Stimulated activated CD8-positive, alpha-beta memory T cell treated with anti-CD3 and anti-CD28 coated beads, Interleukin-7, amount 100 ng/mL, for 1 hour (primary cell): ENCODE results near the gene CFAP157.

Experiments used
- DNase-seq, 2 donors: peaks; one replicate each; pipeline ENCODE4 v3.0.0-alpha.2; 2020; ENCODE audit warnings: low read depth in 2 of 2

The CFAP157 gene

GRCh38 chr9:127693143-127693542, 13.6 kb upstream of the CFAP157 start:
- no peak for DNase-seq

DNA sequence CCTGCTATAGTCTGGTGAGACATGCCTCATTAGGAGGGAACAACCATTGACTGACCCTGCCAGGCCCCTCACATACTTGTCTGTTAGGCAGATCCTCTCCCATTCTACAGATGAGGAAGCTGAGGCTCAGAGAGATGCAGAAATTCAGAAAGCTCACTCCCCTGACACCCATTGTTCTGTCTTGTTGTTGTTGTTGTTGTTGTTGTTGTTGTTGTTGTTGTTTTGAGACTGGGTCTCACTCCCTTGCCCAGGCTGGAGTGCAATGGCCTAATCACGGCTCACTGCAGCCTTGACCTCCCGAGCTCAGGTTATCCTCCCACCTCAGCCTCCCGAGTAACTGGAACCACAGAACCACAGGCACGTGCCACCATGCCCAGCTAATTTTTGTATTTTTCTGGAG, 13.1 kb upstream of the CFAP157 start:
- DNase-seq: no peak

- DNase-seq: no peak
These were observed 11.7 kb upstream of the CFAP157 start for GRCh38 chr9:127694890-127695720.

DNA sequence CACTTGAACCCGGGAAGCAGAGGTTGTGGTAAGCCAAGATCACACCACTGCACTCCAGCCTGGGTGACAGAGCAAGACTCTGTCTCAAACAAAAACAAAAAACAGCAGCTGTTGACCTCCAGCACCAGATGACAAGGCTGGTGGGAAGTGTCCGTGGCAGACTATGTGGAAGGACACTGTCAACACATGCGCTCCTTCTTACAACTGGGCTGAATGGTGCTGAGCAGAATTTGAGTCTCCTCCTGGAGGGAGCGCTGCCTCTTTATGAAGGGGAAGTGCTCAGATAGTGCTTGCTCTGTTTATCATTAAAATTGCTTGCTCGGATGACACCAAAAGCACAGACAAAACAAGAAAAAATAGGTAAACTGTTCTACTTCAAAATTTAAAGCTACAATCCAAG, 9.2 kb upstream of the CFAP157 start:
- DNase-seq: no peak

DNA sequence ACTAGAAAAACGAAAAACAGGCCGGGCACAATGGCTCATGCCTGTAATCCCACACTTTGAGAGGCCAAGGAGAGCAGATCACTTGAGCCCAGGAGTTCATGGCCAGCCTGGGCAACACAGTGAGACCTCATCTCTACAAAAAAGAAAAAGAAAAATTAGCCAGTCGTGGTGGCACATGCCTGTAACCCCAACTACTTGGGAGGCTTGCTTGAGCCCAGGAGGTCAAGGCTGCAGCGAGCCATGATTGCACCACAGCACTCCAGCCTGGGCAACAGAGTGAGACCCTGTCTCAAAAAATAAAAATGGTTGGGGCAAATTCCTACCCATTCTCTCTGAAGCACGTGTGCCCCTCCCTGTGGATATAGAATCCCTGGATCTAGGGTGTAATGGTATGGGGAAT, 8.4 kb upstream of the CFAP157 start:
- DNase-seq: no peak

GRCh38 chr9:127698985-127699670, 7.7 kb upstream of the CFAP157 start:
- peak; percentile 64 to 65 for DNase-seq

DNA sequence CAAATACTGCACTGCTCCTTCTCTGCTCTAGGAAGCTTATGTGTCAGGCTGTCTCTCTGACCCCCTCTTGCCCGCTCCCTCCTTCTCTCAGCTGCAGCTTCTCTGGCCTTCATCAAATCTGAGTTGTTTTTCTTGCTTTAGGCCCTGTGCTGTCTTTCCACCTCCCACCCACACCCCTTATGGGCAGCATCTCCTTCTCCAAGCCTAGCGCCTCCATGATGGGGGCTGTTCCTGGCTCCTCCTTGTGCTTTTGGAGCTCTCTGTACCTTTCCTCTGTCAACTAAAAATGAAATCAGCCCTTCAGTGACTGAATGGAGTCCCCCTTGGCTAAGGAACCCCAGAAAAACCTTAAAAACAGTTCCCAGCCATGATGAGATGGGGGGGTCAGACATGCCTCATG, 6.6 kb upstream of the CFAP157 start:
- DNase-seq: no peak

DNA sequence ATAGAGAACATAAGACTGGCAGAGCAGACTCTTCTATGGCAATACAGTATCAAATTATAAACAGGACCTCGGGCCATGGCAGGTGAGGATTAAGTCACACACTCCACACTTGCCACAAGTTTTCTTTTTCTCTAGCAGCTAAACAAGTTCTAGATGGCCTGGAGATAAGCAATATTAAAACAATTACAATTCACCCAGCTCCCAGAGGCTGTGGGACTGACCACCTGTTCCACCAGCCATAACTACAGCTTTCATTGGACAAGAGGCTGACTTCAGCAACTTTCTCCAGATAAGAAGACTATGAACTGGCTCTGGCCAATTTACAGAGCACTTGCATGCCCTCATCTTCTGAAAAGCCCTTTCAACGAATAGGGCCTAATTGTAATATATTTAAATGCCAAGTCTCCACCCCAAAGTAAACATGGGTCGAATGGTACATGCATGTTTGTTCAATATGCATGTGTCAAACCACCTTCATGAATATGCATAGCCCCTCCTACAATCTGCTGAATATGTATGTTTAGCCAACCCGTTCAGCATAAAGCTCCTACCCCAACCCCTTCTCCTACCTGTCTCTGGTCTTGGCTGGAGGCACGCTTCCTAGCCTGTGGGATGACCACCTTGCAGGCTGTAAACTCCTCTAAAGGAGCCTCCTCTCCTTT, 6.1 kb upstream of the CFAP157 start:
- DNase-seq: no peak

GRCh38 chr9:127703289-127703946, 3.4 kb upstream of the CFAP157 start:
- no peak for DNase-seq

DNA sequence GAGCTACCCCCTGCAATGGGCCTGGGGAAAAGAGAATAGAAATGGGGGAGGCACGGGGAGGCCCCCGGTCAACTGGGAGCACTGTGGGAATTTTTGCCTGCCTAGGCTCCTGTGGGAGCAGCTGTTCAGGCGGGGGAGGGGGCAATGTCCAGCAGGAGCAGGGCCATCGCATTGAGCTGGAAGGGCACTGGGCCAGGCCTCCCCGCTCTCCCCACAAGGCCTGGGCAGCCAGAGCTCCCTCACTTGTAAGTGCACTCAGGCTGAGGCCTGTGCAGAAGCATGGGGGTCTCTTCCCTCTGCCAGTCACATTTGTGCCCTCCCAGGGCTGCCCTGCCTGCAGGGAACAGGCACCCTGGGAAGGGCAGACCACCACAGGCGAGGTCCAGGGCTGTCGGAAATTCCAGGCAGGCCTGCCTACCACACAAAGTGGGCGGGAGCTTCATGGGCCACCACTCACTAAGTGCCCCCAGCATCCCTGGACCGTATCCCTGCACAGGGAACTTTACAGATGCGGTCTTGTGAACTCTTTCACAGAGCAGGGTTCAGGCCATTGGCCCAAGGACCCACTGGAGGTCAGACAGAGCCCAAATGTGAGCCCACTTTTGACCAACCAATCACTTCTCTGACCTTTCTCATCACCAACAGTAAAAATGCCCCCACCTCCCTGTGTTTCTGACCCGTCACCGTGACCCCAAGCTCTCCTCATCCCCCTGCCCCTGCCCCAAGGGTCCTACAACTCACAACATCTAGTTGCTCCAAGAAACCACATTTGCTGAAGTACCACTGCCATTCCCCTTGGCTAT, 1.0 kb upstream of the CFAP157 start:
- no peak for DNase-seq

DNA sequence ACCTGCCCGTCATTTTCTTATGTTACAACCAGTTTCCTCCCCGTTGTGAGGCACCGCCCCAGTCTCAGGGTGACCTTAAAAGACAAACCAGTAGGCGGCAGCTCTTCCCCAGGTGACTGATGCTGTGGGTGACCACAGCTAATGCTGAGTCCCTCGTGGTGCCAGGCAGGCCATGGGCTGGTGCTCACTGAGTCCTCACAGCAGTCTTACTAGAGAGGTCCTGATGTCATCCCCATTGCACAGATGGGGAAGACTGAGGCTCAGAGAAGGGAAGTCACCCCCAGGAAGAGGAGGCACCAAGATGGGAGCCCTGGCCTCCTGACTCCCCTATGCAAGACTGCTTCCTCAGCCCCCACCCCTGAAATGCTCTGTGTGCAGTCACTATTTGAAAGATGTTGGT, 978 bp downstream of the CFAP157 start:
- DNase-seq: no peak

GRCh38 chr9:127708952-127709587, 2.3 kb downstream of the CFAP157 start:
- DNase-seq: no peak

DNA sequence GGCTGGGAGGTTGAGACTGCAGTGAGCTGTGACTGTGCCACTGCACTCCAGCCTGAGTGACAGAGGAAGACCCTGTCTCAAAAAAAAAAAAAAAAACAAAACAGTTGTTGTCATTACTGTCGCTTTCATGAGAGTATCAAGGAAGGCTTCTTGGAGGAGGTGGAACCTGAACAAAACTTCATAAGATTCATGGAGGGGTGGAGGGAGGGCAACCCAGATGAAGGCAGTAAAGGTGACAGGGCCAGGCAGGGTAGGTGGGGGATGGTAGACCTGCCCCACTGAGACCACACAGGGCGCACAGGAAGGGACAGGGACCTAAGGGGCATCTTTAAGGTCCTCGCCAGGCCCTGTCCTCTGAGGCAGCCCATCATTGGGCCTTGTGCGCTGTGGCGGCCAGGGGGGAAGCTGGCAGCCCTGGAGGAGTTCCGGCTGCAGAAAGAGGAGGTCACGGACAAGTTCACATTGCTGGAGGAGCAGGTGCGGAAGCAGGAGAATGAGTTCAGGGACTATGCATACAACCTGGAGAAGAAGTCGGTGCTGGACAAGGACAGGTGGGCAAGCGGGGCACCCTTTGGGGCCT, 3.5 kb downstream of the CFAP157 start:
- DNase-seq: no peak

DNA sequence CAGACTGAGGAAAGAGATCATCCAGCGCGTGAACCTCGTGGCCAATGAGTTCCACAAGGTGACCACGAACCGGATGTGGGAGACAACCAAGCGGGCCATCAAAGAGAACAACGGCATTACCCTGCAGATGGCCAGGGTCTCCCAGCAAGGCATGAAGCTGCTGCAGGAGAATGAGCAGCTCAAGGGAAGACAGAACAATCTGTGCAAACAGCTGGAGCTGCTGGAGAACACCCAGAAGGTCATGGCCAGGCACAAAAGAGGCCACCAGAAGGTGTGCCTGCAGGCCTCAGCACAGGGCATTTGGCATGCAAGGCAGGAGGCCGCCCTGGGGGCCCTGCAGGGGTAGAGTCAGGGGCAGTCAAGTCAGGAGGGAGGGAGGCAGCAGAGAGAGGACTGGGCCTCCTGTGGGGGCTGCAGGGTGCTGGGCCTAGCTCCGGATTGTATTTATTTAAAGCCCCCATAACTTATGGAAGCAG, 4.5 kb downstream of the CFAP157 start:
- no peak for DNase-seq

DNA sequence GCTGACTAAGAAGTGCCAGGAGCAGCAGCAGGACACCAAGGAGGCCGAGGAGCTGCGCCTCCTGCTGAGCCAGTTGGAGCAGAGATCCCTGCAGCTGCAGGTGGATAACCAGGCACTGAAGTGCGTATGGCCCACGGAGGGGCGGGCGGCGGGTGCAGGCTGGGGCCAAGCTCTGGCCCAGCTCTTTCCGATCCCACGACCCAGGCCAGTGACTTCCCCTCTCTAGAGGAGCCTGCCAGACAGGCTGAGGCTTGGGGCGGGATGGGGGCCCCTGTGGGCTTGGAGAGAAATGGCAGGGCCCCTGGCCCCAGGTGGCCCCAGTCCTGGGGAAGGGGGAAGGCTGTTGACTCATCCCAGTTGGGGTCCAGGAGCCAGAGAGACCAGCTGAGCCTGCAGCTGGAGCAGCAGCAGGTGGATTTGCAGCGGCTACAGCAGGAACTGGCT, 5.1 kb downstream of the CFAP157 start:
- DNase-seq: no peak

- no peak for DNase-seq
These were observed 5.6 kb downstream of the CFAP157 start for GRCh38 chr9:127712371-127712770.

GRCh38 chr9:127712867-127713266, 6.1 kb downstream of the CFAP157 start:
- no peak for DNase-seq

DNA sequence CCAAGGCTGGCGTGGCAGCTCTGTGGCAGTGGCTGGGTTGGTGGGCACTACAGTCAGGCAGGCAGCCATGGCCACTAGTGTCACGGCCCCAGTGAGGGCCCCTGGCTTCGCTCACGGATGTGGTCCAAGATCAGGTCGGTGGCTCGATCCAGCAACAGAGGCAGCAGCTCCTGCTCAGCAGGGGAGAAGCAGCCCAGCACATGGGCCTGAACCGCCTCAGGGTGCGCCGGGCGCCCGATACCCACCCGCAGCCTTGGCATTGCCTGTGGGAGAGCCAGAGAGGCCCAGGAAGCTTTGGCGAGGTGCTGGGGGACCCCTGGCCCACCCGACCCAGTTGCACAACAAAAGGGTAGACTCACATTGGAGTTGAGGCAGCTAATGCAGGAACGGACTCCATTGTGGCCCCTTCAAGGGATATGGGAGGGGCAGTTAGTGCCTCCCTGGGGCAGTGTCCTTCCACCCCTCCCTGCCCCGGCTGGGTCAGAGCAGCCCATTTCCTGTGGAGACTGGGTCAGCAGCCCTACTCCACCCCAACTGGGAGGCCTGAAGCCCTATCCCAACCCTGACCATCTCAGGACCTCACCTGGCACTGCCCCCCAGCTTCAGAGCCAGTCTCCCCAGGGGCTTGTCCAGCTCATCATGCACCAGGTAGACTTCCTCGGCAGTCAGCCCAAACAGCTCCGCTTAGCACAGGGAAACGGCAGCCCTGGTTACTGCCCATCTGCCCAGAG, 7.4 kb downstream of the CFAP157 start:
- no peak for DNase-seq

DNA sequence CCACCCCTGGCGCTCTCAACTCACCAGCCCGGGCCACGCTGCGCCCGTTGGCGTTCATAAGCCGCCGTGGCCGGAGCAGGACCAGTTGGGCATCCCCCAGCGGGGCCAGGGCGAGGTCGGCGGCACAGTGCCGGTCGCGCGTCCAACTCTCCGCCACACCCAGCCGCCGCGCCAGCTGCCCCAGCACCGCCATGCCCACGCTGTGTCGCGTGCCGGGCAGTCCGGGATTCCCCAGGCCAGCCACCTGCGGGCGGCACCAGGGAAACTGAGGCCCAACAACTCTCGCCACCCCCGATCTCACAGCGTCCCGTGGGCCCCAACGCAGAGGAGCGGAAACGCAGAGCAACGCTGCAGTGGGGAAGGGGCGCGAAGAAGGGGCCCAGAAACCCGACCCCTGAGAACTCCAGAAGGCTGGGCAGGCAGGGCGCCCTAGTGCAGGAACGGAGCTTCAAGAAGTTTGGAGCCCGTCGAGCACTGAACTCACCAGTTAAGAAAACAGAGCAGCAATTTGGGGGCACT, 8.2 kb downstream of the CFAP157 start:
- no peak for DNase-seq
